Parathyroid adenoma (tissue), 2 donors: ENCODE data around the gene ABLIM1.

Experiments
- H2AFZ ChIP-seq: fragments of 300-600 bp; sonication (generic); one replicate; pipeline ENCODE4 v1.7.0; 2017; ENCODE audit warnings: antibody characterized with exemption, mild to moderate bottlenecking
- H3K27ac ChIP-seq: fragments of 300-600 bp; sonication (generic); one replicate; pipeline ENCODE4 v1.7.0; 2017
- H3K27me3 ChIP-seq: fragments of 300-600 bp; sonication (generic); one replicate; pipeline ENCODE4 v1.7.0; 2017; ENCODE audit warnings: low read length; ENCODE audit not compliant: control insufficient read depth, insufficient read depth
- H3K36me3 ChIP-seq: fragments of 300-600 bp; sonication (generic); one replicate; pipeline ENCODE4 v1.7.0; 2017; ENCODE audit warnings: low read length; ENCODE audit not compliant: control insufficient read depth, insufficient read depth
- H3K4me1 ChIP-seq: fragments of 300-600 bp; sonication (generic); one replicate; pipeline ENCODE4 v1.7.0; 2017; ENCODE audit warnings: control low read depth
- H3K4me2 ChIP-seq: fragments of 300-600 bp; sonication (generic); one replicate; pipeline ENCODE4 v1.7.0; 2017; ENCODE audit warnings: low read length
- H3K4me3 ChIP-seq: fragments of 300-600 bp; sonication (generic); one replicate; pipeline ENCODE4 v1.7.0; 2017; ENCODE audit warnings: low read depth, low read length
- H3K79me2 ChIP-seq: fragments of 300-600 bp; sonication (generic); one replicate; pipeline ENCODE4 v1.7.0; 2017; ENCODE audit warnings: control low read depth
- H3K9ac ChIP-seq: fragments of 300-600 bp; sonication (generic); one replicate; pipeline ENCODE4 v1.7.0; 2017; ENCODE audit warnings: mild to moderate bottlenecking
- H3K9me3 ChIP-seq: fragments of 300-600 bp; sonication (generic); one replicate; pipeline ENCODE4 v1.7.0; 2017; ENCODE audit warnings: low read length; ENCODE audit not compliant: control insufficient read depth
- TF ChIP-seq, protein P1 (sequence below): fragments of 300-600 bp; sonication (generic); IDR thresholded peaks from one replicate; pipeline ENCODE4 v1.7.0; 2017; ENCODE audit warnings: antibody characterized with exemption, mild to moderate bottlenecking
- donor health status: primary hyperparathyroidism.

ABLIM1 gene

DNA sequence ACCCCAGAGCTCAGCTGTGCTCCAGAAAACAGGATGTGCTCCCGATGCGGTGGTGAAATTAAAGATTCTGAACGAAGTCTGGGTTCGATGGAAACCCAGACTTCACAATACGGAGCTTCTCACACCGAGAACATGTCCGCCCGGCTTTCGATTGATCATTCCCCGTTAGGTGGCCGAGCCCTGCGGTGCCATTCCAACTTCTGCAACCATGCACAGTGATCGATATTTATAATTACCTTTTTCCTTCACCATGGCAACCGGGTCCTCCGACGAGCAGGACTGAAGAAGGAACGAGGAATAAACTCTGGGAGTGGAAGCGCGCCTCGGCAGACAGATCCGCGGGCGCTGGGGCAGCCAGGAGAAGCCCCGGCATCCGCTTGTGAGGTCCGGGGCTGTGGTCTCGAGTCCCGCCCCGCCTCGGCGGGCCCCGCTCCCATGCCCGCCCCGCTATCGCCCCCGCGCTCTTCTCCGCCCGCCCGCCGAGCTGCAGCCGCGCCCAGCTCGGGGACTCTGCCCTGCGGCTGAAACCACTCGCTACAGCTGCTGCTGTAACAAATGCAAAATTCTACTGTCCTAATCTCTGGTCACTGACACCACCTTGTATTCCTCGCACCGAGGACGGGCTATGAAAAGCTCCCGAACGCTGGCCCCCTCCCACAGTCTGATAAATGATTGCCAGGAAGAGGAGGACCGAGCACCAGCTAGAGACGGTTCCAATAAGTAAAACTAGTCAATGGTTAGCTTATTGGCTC, 26.2 kb downstream of the ABLIM1 start:
- Histone ChIP-seq H3K4me1 (peaks cover 9% of the 10 kb centered on the region), H3K27me3 (no peaks in the 10 kb centered on the region), H3K36me3 (no peaks in the 10 kb centered on the region), H3K79me2 (no peaks in the 10 kb centered on the region), H3K27ac (no peak overlapping the region), H3K9ac (no peak overlapping the region), H2AFZ (peak overlapping the region; percentile 29), H3K4me3 (no peak overlapping the region), H3K9me3 (no peaks in the 10 kb centered on the region), H3K4me2 (no peak overlapping the region)
- TF ChIP-seq, protein P1, sequence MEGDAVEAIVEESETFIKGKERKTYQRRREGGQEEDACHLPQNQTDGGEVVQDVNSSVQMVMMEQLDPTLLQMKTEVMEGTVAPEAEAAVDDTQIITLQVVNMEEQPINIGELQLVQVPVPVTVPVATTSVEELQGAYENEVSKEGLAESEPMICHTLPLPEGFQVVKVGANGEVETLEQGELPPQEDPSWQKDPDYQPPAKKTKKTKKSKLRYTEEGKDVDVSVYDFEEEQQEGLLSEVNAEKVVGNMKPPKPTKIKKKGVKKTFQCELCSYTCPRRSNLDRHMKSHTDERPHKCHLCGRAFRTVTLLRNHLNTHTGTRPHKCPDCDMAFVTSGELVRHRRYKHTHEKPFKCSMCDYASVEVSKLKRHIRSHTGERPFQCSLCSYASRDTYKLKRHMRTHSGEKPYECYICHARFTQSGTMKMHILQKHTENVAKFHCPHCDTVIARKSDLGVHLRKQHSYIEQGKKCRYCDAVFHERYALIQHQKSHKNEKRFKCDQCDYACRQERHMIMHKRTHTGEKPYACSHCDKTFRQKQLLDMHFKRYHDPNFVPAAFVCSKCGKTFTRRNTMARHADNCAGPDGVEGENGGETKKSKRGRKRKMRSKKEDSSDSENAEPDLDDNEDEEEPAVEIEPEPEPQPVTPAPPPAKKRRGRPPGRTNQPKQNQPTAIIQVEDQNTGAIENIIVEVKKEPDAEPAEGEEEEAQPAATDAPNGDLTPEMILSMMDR, result no peak

DNA sequence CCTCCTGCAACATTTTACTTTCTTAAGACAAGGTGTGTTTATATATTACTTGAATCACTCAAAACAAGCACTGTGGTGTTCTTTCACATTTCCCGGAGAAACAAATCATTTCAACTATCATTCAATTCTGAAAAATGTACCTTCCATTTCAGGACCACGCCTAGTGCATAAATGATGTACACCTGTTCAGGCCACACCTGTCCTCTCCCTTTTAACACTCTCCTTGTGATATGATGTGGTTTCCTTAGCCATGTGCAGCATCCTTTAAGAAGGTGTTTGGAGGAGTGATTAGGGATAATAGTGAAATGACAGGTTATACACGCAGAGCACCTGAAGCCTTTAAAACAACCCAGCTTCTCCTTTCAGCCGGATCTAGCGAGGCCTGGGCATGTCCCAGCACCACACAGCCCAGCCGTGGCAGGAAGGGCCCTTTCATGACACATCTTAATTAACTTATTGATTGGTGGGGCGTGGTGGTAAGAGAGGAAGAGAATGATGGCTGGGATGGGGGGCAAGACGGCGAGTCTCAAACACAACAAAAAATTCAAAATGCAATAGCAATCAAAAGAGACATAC, 26.9 kb downstream of the ABLIM1 start:
- H3K79me2 ChIP-seq, result no peaks in the 10 kb centered on the region
- H3K4me2 ChIP-seq, result no peak overlapping the region
- H3K4me1 ChIP-seq, result peaks cover 9% of the 10 kb centered on the region
- no peaks in the 10 kb centered on the region for H3K9me3 ChIP-seq
- H3K4me3 ChIP-seq, result no peak overlapping the region
- H3K27ac ChIP-seq, result no peak overlapping the region
- TF ChIP-seq, protein P1, result no peak
- H3K36me3 ChIP-seq, result no peaks in the 10 kb centered on the region
- H3K9ac ChIP-seq, result no peak overlapping the region
- no peaks in the 10 kb centered on the region for H3K27me3 ChIP-seq
- no peak overlapping the region for H2AFZ ChIP-seq

DNA sequence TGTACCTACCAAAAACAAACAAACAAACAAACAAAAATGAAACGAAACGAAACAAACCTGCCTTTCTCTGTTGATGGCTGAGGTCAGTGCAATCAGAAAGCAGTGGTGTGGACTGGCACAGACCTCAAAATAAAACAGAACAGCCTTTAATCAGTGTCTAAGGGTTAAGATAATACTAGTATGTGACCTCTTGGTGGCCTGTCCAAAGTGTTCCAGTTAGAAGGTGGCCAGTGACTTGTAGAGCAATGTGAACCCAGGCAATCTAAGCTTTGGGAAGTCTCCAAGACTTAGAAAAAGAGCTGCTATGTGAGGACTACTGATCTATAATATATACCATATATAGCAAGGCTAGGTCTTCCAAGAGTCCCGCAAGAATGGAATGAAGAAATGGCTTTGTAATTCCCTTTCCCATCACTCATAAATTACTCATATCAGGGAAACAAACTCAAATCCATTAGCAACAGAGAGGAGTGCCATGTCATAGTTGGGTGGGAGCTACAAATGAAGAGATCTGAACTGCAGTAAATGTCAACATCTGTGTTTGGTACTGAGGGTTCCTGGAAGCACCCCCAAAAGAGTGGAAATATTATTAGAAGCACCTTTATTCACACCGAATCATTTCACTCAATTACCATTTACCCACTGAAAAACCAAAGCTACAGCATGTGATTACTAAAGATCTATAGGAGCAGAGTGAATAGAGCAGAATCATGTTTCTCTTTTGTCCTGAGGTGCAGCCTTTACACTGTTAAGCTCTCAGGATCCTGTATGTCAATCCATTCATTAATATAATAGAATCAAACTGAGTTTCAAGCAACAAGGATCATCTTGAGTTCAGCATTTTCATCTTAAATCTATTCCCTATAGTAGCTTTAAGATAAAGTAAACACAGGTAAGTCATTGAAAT, 28.0 kb downstream of the ABLIM1 start:
- H3K4me1 ChIP-seq, result peaks cover 5% of the 10 kb centered on the region
- H3K4me3 ChIP-seq, result no peak overlapping the region
- no peaks in the 10 kb centered on the region for H3K36me3 ChIP-seq
- no peak overlapping the region for H3K4me2 ChIP-seq
- no peak overlapping the region for H2AFZ ChIP-seq
- H3K27ac ChIP-seq, result no peak overlapping the region
- H3K9me3 ChIP-seq, result no peaks in the 10 kb centered on the region
- TF ChIP-seq, protein P1, result no peak
- no peaks in the 10 kb centered on the region for H3K27me3 ChIP-seq
- H3K9ac ChIP-seq, result no peak overlapping the region
- no peaks in the 10 kb centered on the region for H3K79me2 ChIP-seq

GRCh38 chr10:114629083-114629823, 28.8 kb downstream of the ABLIM1 start:
- no peak overlapping the region for H3K27ac ChIP-seq
- H3K9me3 ChIP-seq, result no peaks in the 10 kb centered on the region
- H3K79me2 ChIP-seq, result no peaks in the 10 kb centered on the region
- H3K27me3 ChIP-seq, result no peaks in the 10 kb centered on the region
- no peaks in the 10 kb centered on the region for H3K36me3 ChIP-seq
- no peak overlapping the region for H3K4me3 ChIP-seq
- no peaks in the 10 kb centered on the region for H3K4me1 ChIP-seq
- no peak overlapping the region for H2AFZ ChIP-seq
- no peak overlapping the region for H3K9ac ChIP-seq
- TF ChIP-seq, protein P1, result no peak
- no peak overlapping the region for H3K4me2 ChIP-seq
